Renal cortical epithelial cell (primary cell): ENCODE results near the gene NHLH1. TPM values are rescaled to one million over a fixed set of nuclear protein-coding genes. Genes with fewer than 3 reads are reported as not detected.

ENCODE experiments used
- DNase-seq: peaks from one replicate; pipeline ENCODE4 v3.0.0-alpha.2; 2011; ENCODE audit warnings: low read depth
- total RNA-seq: library from RNA; depleted of rRNA; stranded (reverse); fragments of >200 nt; gene quantifications from 2 replicates; pipeline ENCODE4 v1.2.3, GENCODE V29; 2014

The NHLH1 gene
- total RNA-seq, 1 donor from 2014 or later, result 0.05 TPM

GRCh38 chr1:160359559-160360226 lies 7.2 kb upstream of the NHLH1 start:
- no peak for DNase-seq

- no peak for DNase-seq
Measured at GRCh38 chr1:160360227-160360695, 6.6 kb upstream of the NHLH1 start.

GRCh38 chr1:160361199-160361598 lies 5.7 kb upstream of the NHLH1 start:
- no peak for DNase-seq

- no peak for DNase-seq
Measured at GRCh38 chr1:160361814-160362167, 5.1 kb upstream of the NHLH1 start.

- no peak for DNase-seq
Measured at GRCh38 chr1:160362168-160362957, 4.5 kb upstream of the NHLH1 start.

GRCh38 chr1:160363010-160363409 lies 3.9 kb upstream of the NHLH1 start:
- no peak for DNase-seq

- no peak for DNase-seq
Measured at GRCh38 chr1:160363951-160364735, 2.7 kb upstream of the NHLH1 start.

GRCh38 chr1:160365325-160365724 lies 1.5 kb upstream of the NHLH1 start:
- no peak for DNase-seq

- DNase-seq, result no peak
Measured at GRCh38 chr1:160367516-160367900, 637 bp downstream of the NHLH1 start.

- DNase-seq, result no peak
Measured at GRCh38 chr1:160367934-160368923, 1.4 kb downstream of the NHLH1 start.

- no peak for DNase-seq
Measured at GRCh38 chr1:160369087-160369486, 2.2 kb downstream of the NHLH1 start.

- no peak for DNase-seq
Measured at GRCh38 chr1:160370561-160371345, 3.9 kb downstream of the NHLH1 start.

GRCh38 chr1:160371346-160371631 lies 4.4 kb downstream of the NHLH1 start:
- DNase-seq, result no peak

GRCh38 chr1:160371756-160372155 lies 4.9 kb downstream of the NHLH1 start:
- no peak for DNase-seq

GRCh38 chr1:160373696-160374095 lies 6.8 kb downstream of the NHLH1 start:
- DNase-seq, result no peak

GRCh38 chr1:160374306-160375110 lies 7.6 kb downstream of the NHLH1 start:
- no peak for DNase-seq

- no peak for DNase-seq
Measured at GRCh38 chr1:160375788-160376524, 9.1 kb downstream of the NHLH1 start.

- DNase-seq, result peak; percentile 67
Measured at GRCh38 chr1:160376525-160377131, 9.8 kb downstream of the NHLH1 start.
